COR-L47 (cell line): ENCODE results near the gene MAP3K3.

ENCODE experiments used
- DNase-seq: peaks from one replicate; lab custom pipeline; 2025; lab: John Stamatoyannopoulos, UW

Gene MAP3K3

GRCh38 chr17:63694229-63694949, 72.2 kb downstream of the MAP3K3 start:
- no peak for DNase-seq

GRCh38 chr17:63694950-63695773, 72.9 kb downstream of the MAP3K3 start:
- no peak for DNase-seq

GRCh38 chr17:63695889-63696288, 73.7 kb downstream of the MAP3K3 start:
- DNase-seq, result no peak

GRCh38 chr17:63696381-63696961, 74.3 kb downstream of the MAP3K3 start:
- no peak for DNase-seq

GRCh38 chr17:63697341-63698286, 75.4 kb downstream of the MAP3K3 start:
- no peak for DNase-seq

- DNase-seq, result no peak
Observed at GRCh38 chr17:63698381-63698885, 76.2 kb downstream of the MAP3K3 start.

- DNase-seq, result no peak
Observed at GRCh38 chr17:63698886-63699637, 76.8 kb downstream of the MAP3K3 start.

GRCh38 chr17:63699638-63700527, 77.7 kb downstream of the MAP3K3 start, which contains the start of gene LIMD2:
LIMD2 (minus strand) TSS chr17:63700125; CDS start chr17:63699298, 827 bp downstream.
- peak; percentile 83 for DNase-seq

GRCh38 chr17:63700528-63701455, 78.6 kb downstream of the MAP3K3 start:
- DNase-seq, result peak; percentile 23

- DNase-seq, result no peak
Observed at GRCh38 chr17:63701456-63701820, 79.2 kb downstream of the MAP3K3 start.

GRCh38 chr17:63701868-63702720, 79.9 kb downstream of the MAP3K3 start:
- peak; percentile 41 for DNase-seq

GRCh38 chr17:63702721-63703015, 80.5 kb downstream of the MAP3K3 start:
- no peak for DNase-seq

GRCh38 chr17:63703029-63703428, 80.8 kb downstream of the MAP3K3 start:
- DNase-seq, result no peak

GRCh38 chr17:63703556-63704258, 81.5 kb downstream of the MAP3K3 start:
- no peak for DNase-seq

GRCh38 chr17:63704259-63704576, 82.0 kb downstream of the MAP3K3 start:
- no peak for DNase-seq

- no peak for DNase-seq
Observed at GRCh38 chr17:63704836-63705235, 82.6 kb downstream of the MAP3K3 start.

- no peak for DNase-seq
Observed at GRCh38 chr17:63705657-63706056, 83.4 kb downstream of the MAP3K3 start.
